VCaP (cell line): ENCODE results near the gene TWIST2.

Experiments
- H3K27ac ChIP-seq: fragments of 450-650 bp; 2 replicates; pipeline ENCODE4 v1.5.1; 2017
- CTCF ChIP-seq: fragments of 450-650 bp; conservative IDR thresholded peaks from 2 replicates; pipeline ENCODE4 v1.5.1; 2017; ENCODE audit warnings: mild to moderate bottlenecking, moderate library complexity

The TWIST2 gene

GRCh38 chr2:238864207-238865014, 16.5 kb downstream of the TWIST2 start:
- no peak for TF ChIP-seq CTCF
- H3K27ac ChIP-seq: no peak overlapping the region

- H3K27ac ChIP-seq: no peak overlapping the region
- TF ChIP-seq CTCF: no peak
These were observed 17.3 kb downstream of the TWIST2 start for GRCh38 chr2:238865015-238865719.

GRCh38 chr2:238865744-238866355, 18.0 kb downstream of the TWIST2 start:
- TF ChIP-seq CTCF: no peak
- H3K27ac ChIP-seq: no peak overlapping the region

- TF ChIP-seq CTCF: no peak
- no peak overlapping the region for H3K27ac ChIP-seq
These were observed 18.9 kb downstream of the TWIST2 start for GRCh38 chr2:238866656-238867277.

- no peak for TF ChIP-seq CTCF
- H3K27ac ChIP-seq: no peak overlapping the region
These were observed 20.2 kb downstream of the TWIST2 start for GRCh38 chr2:238868067-238868524.

GRCh38 chr2:238868616-238869292, 20.9 kb downstream of the TWIST2 start:
- no peak for TF ChIP-seq CTCF
- no peak overlapping the region for H3K27ac ChIP-seq
